HEK293T (cell line): ENCODE measurements around the gene RAN.

ENCODE experiments used
- BHLHE40 ChIP-seq: fragments of 450-650 bp; IDR thresholded peaks from 2 replicates; pipeline ENCODE4 v1.6.1; 2016; ENCODE audit warnings: mild to moderate bottlenecking, moderate library complexity, borderline replicate concordance
- FOXK2 ChIP-seq: fragments of 450-650 bp; IDR thresholded peaks from 2 replicates; pipeline ENCODE4 v1.6.1; 2016; ENCODE audit warnings: mild to moderate bottlenecking
- NFRKB ChIP-seq: fragments of 450-650 bp; IDR thresholded peaks from 2 replicates; pipeline ENCODE4 v1.6.1; 2016; ENCODE audit warnings: mild to moderate bottlenecking, moderate library complexity
- SP1 ChIP-seq: fragments of 450-650 bp; IDR thresholded peaks from 2 replicates; pipeline ENCODE4 v1.6.1; 2017
- TARDBP ChIP-seq: fragments of 450-650 bp; IDR thresholded peaks from 2 replicates; pipeline ENCODE4 v1.6.1; 2016

- TF ChIP-seq SP1 = no peak
- no peak for TF ChIP-seq NFRKB
- no peak for TF ChIP-seq FOXK2
- no peak for TF ChIP-seq BHLHE40
- TF ChIP-seq TARDBP = no peak
Measured at GRCh38 chr12:130871286-130872178, at the start of gene RAN.
